HCT116 (cell line): ENCODE data around the gene GPC5. TPM values are rescaled to one million over a fixed set of nuclear protein-coding genes. Genes with fewer than 3 reads are reported as not detected.

Source experiments
- ATAC-seq: fragments of 200-7000 bp; cut with Tn5 transposase; 2 replicates; pipeline ENCODE4 v1.9.1; 2020; ENCODE audit warnings: mild to moderate bottlenecking, moderate library complexity
- BruUV-seq: library from RNA; stranded (reverse); fragments of 400-500 nt; replicated peaks from 2 replicates; lab custom pipeline; 2021; lab: Mats Ljungman, UMichigan
- CTCF ChIA-PET: fragments of 300-600 bp; sonication (Branson Sonifier 250); formaldehyde crosslinking; loops from one replicate; lab custom pipeline; 2021; ENCODE audit warnings: antibody characterized with exemption; lab: Charles Lee
- POLR2A ChIA-PET: fragments of 300-600, 350-600 bp; sonication (Branson Sonifier 250); formaldehyde crosslinking; loops from one replicate; lab custom pipeline; 2021; ENCODE audit warnings: antibody characterized with exemption; lab: Charles Lee
- RAD21 ChIA-PET, 2 experiments: fragments of 300-600 bp; sonication (Branson Sonifier 250); formaldehyde crosslinking; loops; one replicate each; lab custom pipeline; 2023; ENCODE audit warnings: low total read pairs in 2 of 2; ENCODE audit not compliant: uncharacterized antibody in 2 of 2, unreplicated experiment in 2 of 2, low non-redundant PET in 1 of 2; lab: Charles Lee
- DNase-seq: peaks from one replicate; pipeline ENCODE4 v3.0.0-alpha.2; 2010; ENCODE audit warnings: low read depth, low spot score
- H2AFZ ChIP-seq: fragments of 200-600 bp; shearing (Covaris generic), sonication (generic); 2 replicates; pipeline ENCODE4 v1.6.1; 2017; ENCODE audit warnings: low read depth, mixed run types, mixed read lengths, antibody characterized with exemption, low read length; ENCODE audit not compliant: poor library complexity, severe bottlenecking
- H3K27ac ChIP-seq: 2 replicates; pipeline ENCODE4 v1.5.1; 2012; ENCODE audit warnings: low read depth, low read length
- H3K27me3 ChIP-seq: fragments of 200-600 bp; sonication (generic); 2 replicates; pipeline ENCODE4 v1.6.1; 2016; ENCODE audit warnings: mixed run types, low read length, mixed read lengths; ENCODE audit not compliant: insufficient read depth
- H3K36me3 ChIP-seq, 2 experiments: fragments of 200-500 bp in 1 of 2; fragments of 200-600 bp in 1 of 2; sonication (Bioruptor generic) in 1 of 2; sonication (generic) in 1 of 2; 2 replicates each; pipeline versions ENCODE4 v1.5.1 to v1.6.1; 2014 to 2016; ENCODE audit warnings: low read length in 2 of 2, inconsistent platforms in 1 of 2, mixed read lengths in 1 of 2, mixed run types in 1 of 2; ENCODE audit not compliant: insufficient read depth in 2 of 2, control insufficient read depth in 1 of 2
- H3K4me1 ChIP-seq, 2 experiments: fragments of 200-600 bp in 1 of 2; sonication (generic) in 1 of 2; 2 replicates each; pipeline versions ENCODE4 v1.5.1 to v1.6.1; 2012 to 2017; ENCODE audit warnings: low read length in 2 of 2, inconsistent platforms in 1 of 2, mild to moderate bottlenecking in 1 of 2, mixed read lengths in 1 of 2, mixed run types in 1 of 2, moderate library complexity in 1 of 2; ENCODE audit not compliant: insufficient read depth in 2 of 2, control insufficient read depth in 1 of 2
- H3K4me2 ChIP-seq: fragments of 200-600 bp; sonication (generic); 2 replicates; pipeline ENCODE4 v1.6.1; 2017; ENCODE audit warnings: mixed run types, low read length, mixed read lengths
- H3K4me3 ChIP-seq, 2 experiments: fragments of 200-600 bp in 1 of 2; sonication (generic) in 1 of 2; replicated peaks in 1 of 2; 2 replicates each; pipeline ENCODE4 v1.5.1; 2011 to 2016; ENCODE audit warnings: low read length in 2 of 2, control low read depth in 1 of 2, low read depth in 1 of 2, mild to moderate bottlenecking in 1 of 2, mixed read lengths in 1 of 2, mixed run types in 1 of 2
- H3K79me2 ChIP-seq: fragments of 200-600 bp; sonication (generic); 2 replicates; pipeline ENCODE4 v1.6.1; 2017; ENCODE audit warnings: mild to moderate bottlenecking, mixed run types, low read length, moderate library complexity, mixed read lengths; ENCODE audit not compliant: insufficient read depth
- H3K9ac ChIP-seq: fragments of 200-600 bp; sonication (generic); 2 replicates; pipeline ENCODE4 v1.6.1; 2016; ENCODE audit warnings: low read length, mixed read lengths
- H3K9me2 ChIP-seq: fragments of 200-600 bp; sonication (generic), shearing (Covaris generic); 2 replicates; pipeline ENCODE4 v1.6.1; 2017; ENCODE audit warnings: mixed run types, mild to moderate bottlenecking, moderate library complexity; ENCODE audit not compliant: insufficient read depth
- H3K9me3 ChIP-seq, 2 experiments: fragments of 200-500 bp in 1 of 2; fragments of 200-600 bp in 1 of 2; sonication (Bioruptor generic) in 1 of 2; sonication (generic) in 1 of 2; 2 replicates each; pipeline ENCODE4 v1.6.1; 2014 to 2017; ENCODE audit warnings: low read length in 2 of 2, mixed read lengths in 2 of 2, inconsistent platforms in 1 of 2, low read depth in 1 of 2, mild to moderate bottlenecking in 1 of 2, mixed run types in 1 of 2, moderate library complexity in 1 of 2; ENCODE audit not compliant: control insufficient read depth in 1 of 2, insufficient read depth in 1 of 2
- H4K20me1 ChIP-seq: fragments of 200-600 bp; sonication (generic), shearing (Covaris generic); 2 replicates; pipeline ENCODE4 v1.6.1; 2017; ENCODE audit warnings: mixed run types, mild to moderate bottlenecking, moderate library complexity; ENCODE audit not compliant: insufficient read depth
- ATF3 ChIP-seq: IDR thresholded peaks from 2 replicates; pipeline ENCODE4 v1.6.1; 2012
- CBX3 ChIP-seq: IDR thresholded peaks from 2 replicates; pipeline ENCODE4 v1.6.1; 2012; ENCODE audit warnings: low read depth
- CEBPB ChIP-seq: IDR thresholded peaks from 2 replicates; pipeline ENCODE4 v1.6.1; 2012; ENCODE audit warnings: low read depth
- CTCF ChIP-seq, 3 experiments: fragments of 200-600 bp in 1 of 3; sonication (generic) in 1 of 3; IDR thresholded peaks in 2 of 3; conservative IDR thresholded peaks in 1 of 3; 2 replicates each; pipeline ENCODE4 v1.5.1; 2012 to 2017; ENCODE audit warnings: low read depth in 2 of 3, low read length in 2 of 3, antibody characterized with exemption in 1 of 3, borderline replicate concordance in 1 of 3, control low read depth in 1 of 3, mild to moderate bottlenecking in 1 of 3, mixed read lengths in 1 of 3, mixed run types in 1 of 3, moderate library complexity in 1 of 3; ENCODE audit not compliant: insufficient read depth in 1 of 3
- EGR1 ChIP-seq: IDR thresholded peaks from 2 replicates; pipeline ENCODE4 v1.6.1; 2012; ENCODE audit warnings: low read depth
- EZH2 ChIP-seq: fragments of 200-600 bp; sonication (generic); IDR thresholded peaks from 2 replicates; pipeline ENCODE4 v1.6.1; 2017; ENCODE audit warnings: antibody characterized with exemption, mixed run types
- EZH2phosphoT487 ChIP-seq: fragments of 200-600 bp; IDR thresholded peaks from 2 replicates; pipeline ENCODE4 v1.6.1; 2018; ENCODE audit warnings: antibody characterized with exemption, borderline replicate concordance
- FOSL1 ChIP-seq: IDR thresholded peaks from 2 replicates; pipeline ENCODE4 v1.6.1; 2012; ENCODE audit warnings: low read depth
- JUND ChIP-seq: IDR thresholded peaks from 2 replicates; pipeline ENCODE4 v1.6.1; 2012
- MAX ChIP-seq: IDR thresholded peaks from 2 replicates; pipeline ENCODE4 v1.6.1; 2012
- POLR2A ChIP-seq: IDR thresholded peaks from 2 replicates; pipeline ENCODE4 v1.7.0; 2011; ENCODE audit warnings: borderline replicate concordance; ENCODE audit not compliant: insufficient read depth, insufficient read length; ENCODE audit errors: extremely low read depth
- RAD21 ChIP-seq: IDR thresholded peaks from 2 replicates; pipeline ENCODE4 v1.6.1; 2012; ENCODE audit warnings: low read depth, mild to moderate bottlenecking
- REST ChIP-seq: IDR thresholded peaks from 2 replicates; pipeline ENCODE4 v1.6.1; 2012; ENCODE audit warnings: low read depth
- SP1 ChIP-seq: IDR thresholded peaks from 2 replicates; pipeline ENCODE4 v1.6.1; 2012; ENCODE audit warnings: low read depth
- SRF ChIP-seq: IDR thresholded peaks from 2 replicates; pipeline ENCODE4 v1.6.1; 2012; ENCODE audit warnings: low read depth
- TCF7L2 ChIP-seq: IDR thresholded peaks from 2 replicates; pipeline ENCODE4 v1.7.0; 2011; ENCODE audit warnings: borderline replicate concordance, inconsistent platforms; ENCODE audit not compliant: insufficient read depth, insufficient read length; ENCODE audit errors: extremely low read depth
- YY1 ChIP-seq: IDR thresholded peaks from 2 replicates; pipeline ENCODE4 v1.6.1; 2011; ENCODE audit warnings: low read length, low read depth, moderate library complexity, mild to moderate bottlenecking; ENCODE audit not compliant: insufficient replicate concordance; ENCODE audit errors: extremely low read depth
- ZBTB33 ChIP-seq: IDR thresholded peaks from 2 replicates; pipeline ENCODE4 v1.6.1; 2011; ENCODE audit warnings: mild to moderate bottlenecking, low read length, moderate library complexity; ENCODE audit not compliant: insufficient replicate concordance; ENCODE audit errors: extremely low read depth
- ZFX ChIP-seq: fragments of 450-650 bp; IDR thresholded peaks from 2 replicates; pipeline ENCODE4 v1.6.1; 2017
- ZNF274 ChIP-seq: fragments of 200-500 bp; sonication (Bioruptor generic); IDR thresholded peaks from 2 replicates; pipeline ENCODE4 v1.6.1; 2014; ENCODE audit warnings: mild to moderate bottlenecking, low read depth, low read length, inconsistent platforms
- intact Hi-C: fragments of 100-400 bp; cut with micrococcal nuclease; formaldehyde crosslinking; loops from 2 replicates; pipeline ENCODE4 v1.10.0; 2022
- total RNA-seq: library from RNA; stranded (reverse); gene quantifications from one replicate; pipeline ENCODE4 v1.2.1, GENCODE V29; 2021; ENCODE audit not compliant: unreplicated experiment

Gene GPC5
- total RNA-seq, 1 experiment from 2014 or later: not detected

- ATAC-seq: no peak
- H3K9me3 ChIP-seq: peaks cover 6 to 10% of the 10 kb centered on the region in 2 experiments; a peak in 2 of 4 replicates
These were observed 550.3 kb downstream of the GPC5 start for GRCh38 chr13:91948736-91949135.

More at GRCh38 chr13:91948736-91949135, 550.3 kb downstream of the GPC5 start:
- no peaks in the 10 kb centered on the region for H3K9me2 ChIP-seq
- CTCF ChIA-PET: no interaction called here
- H3K4me1 ChIP-seq: no peaks in the 10 kb centered on the region
- no peaks in the 10 kb centered on the region for H3K79me2 ChIP-seq
- RAD21 ChIA-PET: no interaction called here
- intact Hi-C loops: no loop called here
- no peak overlapping the region for H3K9ac ChIP-seq
- no peaks in the 10 kb centered on the region for H3K36me3 ChIP-seq
- no peaks in the 10 kb centered on the region for H4K20me1 ChIP-seq
- no peak overlapping the region for H3K4me3 ChIP-seq
- POLR2A ChIA-PET: no interaction called here
- no peak for DNase-seq
- no peak overlapping the region for H3K27ac ChIP-seq
- BruUV-seq: no TSS peak
- TF ChIP-seq YY1: no peak
- no peak for TF ChIP-seq FOSL1
- TF ChIP-seq CEBPB: no peak
- TF ChIP-seq ZBTB33: no peak
- TF ChIP-seq JUND: no peak
- TF ChIP-seq SRF: no peak
- no peak for TF ChIP-seq RAD21
- no peak for TF ChIP-seq CTCF (IDR thresholded peaks at IDR 0.05 in 2 of 3, conservative IDR thresholded peaks at IDR 0.05 in 1 of 3; ENCODE audit: borderline replicate concordance in 1 of 3, insufficient read depth in 1 of 3, low read depth in 2 of 3, low read length in 2 of 3)
- TF ChIP-seq POLR2A: no peak
- no peak for TF ChIP-seq ZNF274
- no peak for TF ChIP-seq EGR1
- no peak for TF ChIP-seq CBX3
- no peak for TF ChIP-seq ATF3
- TF ChIP-seq EZH2: no peak
- TF ChIP-seq MAX: no peak
- TF ChIP-seq ZFX: no peak
- no peak for TF ChIP-seq TCF7L2
- TF ChIP-seq SP1: no peak
- TF ChIP-seq REST: no peak
- no peak for TF ChIP-seq EZH2phosphoT487
- no peak overlapping the region for H3K4me2 ChIP-seq
- no peak overlapping the region for H2AFZ ChIP-seq
- no peaks in the 10 kb centered on the region for H3K27me3 ChIP-seq
